GM18505 (cell line): Measurements from ENCODE around the gene ME3.

Experiments
- ATAC-seq: cut with Tn5 transposase; IDR thresholded peaks from one replicate; pipeline ENCODE4 v1.9.1; 2021; ENCODE audit not compliant: unreplicated experiment
- POLR2A ChIP-seq: IDR thresholded peaks from 4 replicates; pipeline ENCODE4 v1.6.1; 2011; ENCODE audit warnings: borderline replicate concordance; ENCODE audit not compliant: insufficient read depth, insufficient read length; ENCODE audit errors: extremely low read depth

Gene ME3

GRCh38 chr11:86503131-86503530 lies 169.3 kb downstream of the ME3 start:
- no peak for ATAC-seq

GRCh38 chr11:86502137-86502642 lies 170.2 kb downstream of the ME3 start:
- ATAC-seq: no peak
- no peak for TF ChIP-seq POLR2A

More at GRCh38 chr11:86503131-86503530, 169.3 kb downstream of the ME3 start:
- TF ChIP-seq POLR2A: no peak

GRCh38 chr11:86500500-86501140 lies 171.8 kb downstream of the ME3 start:
- no peak for TF ChIP-seq POLR2A
- no peak for ATAC-seq

- ATAC-seq: no peak
- no peak for TF ChIP-seq POLR2A
Measured at GRCh38 chr11:86499723-86500129, 172.7 kb downstream of the ME3 start.

- ATAC-seq: no peak
- no peak for TF ChIP-seq POLR2A
Measured at GRCh38 chr11:86497836-86498235, 174.6 kb downstream of the ME3 start.

- no peak for ATAC-seq
- TF ChIP-seq POLR2A: no peak
Measured at GRCh38 chr11:86497310-86497709, 175.1 kb downstream of the ME3 start.

GRCh38 chr11:86495351-86495750 lies 177.1 kb downstream of the ME3 start:
- no peak for TF ChIP-seq POLR2A
- ATAC-seq: no peak

GRCh38 chr11:86492370-86493010 lies 179.9 kb downstream of the ME3 start:
- no peak for ATAC-seq
- no peak for TF ChIP-seq POLR2A

GRCh38 chr11:86491027-86491426 lies 181.4 kb downstream of the ME3 start:
- no peak for TF ChIP-seq POLR2A

GRCh38 chr11:86490582-86490981 lies 181.8 kb downstream of the ME3 start:
- ATAC-seq: no peak
- no peak for TF ChIP-seq POLR2A

More at GRCh38 chr11:86491027-86491426, 181.4 kb downstream of the ME3 start:
- no peak for ATAC-seq

- no peak for ATAC-seq
- TF ChIP-seq POLR2A: no peak
Measured at GRCh38 chr11:86489442-86489841, 183.0 kb downstream of the ME3 start.

GRCh38 chr11:86488553-86488952 lies 183.9 kb downstream of the ME3 start:
- ATAC-seq: no peak
- TF ChIP-seq POLR2A: no peak

GRCh38 chr11:86487671-86488070 lies 184.7 kb downstream of the ME3 start:
- ATAC-seq: no peak
- no peak for TF ChIP-seq POLR2A
